ENCODE measurements around the gene FHOD1. TPM values are rescaled to one million over a fixed set of nuclear protein-coding genes. Genes with fewer than 3 reads are reported as not detected.

FHOD1 gene
- total and polyA plus RNA-seq, 2 donors (not counting 1 experiment from before 2014, with no cell fraction given): 7.1 to 32.7 TPM

- H3K79me2 ChIP-seq (ENCODE audit: control insufficient read depth, insufficient read depth, low read length): no peaks in the 10 kb centered on the region
- H3K4me2 ChIP-seq (ENCODE audit: extremely low read depth, insufficient read depth, low read length): no peak overlapping the region
- H3K9me3 ChIP-seq (ENCODE audit: control insufficient read depth, insufficient read depth, low read depth, low read length): no peaks in the 10 kb centered on the region
- no peak overlapping the region for H3K9ac ChIP-seq (ENCODE audit: insufficient read depth, low read length)
- H3K4me1 ChIP-seq (ENCODE audit: control insufficient read depth, extremely low read depth, insufficient read depth, low read length): peaks cover 4% of the 10 kb centered on the region
- no peak overlapping the region for H2AFZ ChIP-seq (ENCODE audit: low read length)
- no peak overlapping the region for H3K27ac ChIP-seq (ENCODE audit: insufficient read depth, low read length)
- peaks cover 2% of the 10 kb centered on the region for H3K36me3 ChIP-seq (ENCODE audit: control insufficient read depth, insufficient read depth, low read length)
- no peak overlapping the region for H3K4me3 ChIP-seq (replicated peaks in 1 of 4; ENCODE audit: control extremely low read depth in 1 of 4, insufficient read depth in 1 of 4, low read depth in 3 of 4, low read length in 4 of 4)
- no peak for TF ChIP-seq CTCF (conservative IDR thresholded peaks at IDR 0.05 in 1 of 2, IDR thresholded peaks at IDR 0.05 in 1 of 2; ENCODE audit: low read depth in 1 of 2, low read length in 2 of 2)
- TF ChIP-seq EZH2 (IDR thresholded peaks at IDR 0.05; ENCODE audit: low read length, missing control alignments): no peak
- no peaks in the 10 kb centered on the region for H4K20me1 ChIP-seq (ENCODE audit: control insufficient read depth, extremely low read depth, insufficient read depth, low read length)
- H3K27me3 ChIP-seq (ENCODE audit: control insufficient read depth, insufficient read depth, low read length): no peaks in the 10 kb centered on the region
- DNase-seq (ENCODE audit: low read depth in 2 of 2): no peak
These were observed 15.9 kb upstream of the FHOD1 start for GRCh38 chr16:67263201-67263600.

- H3K4me3 ChIP-seq (replicated peaks in 1 of 4; ENCODE audit: control extremely low read depth in 1 of 4, insufficient read depth in 1 of 4, low read depth in 3 of 4, low read length in 4 of 4): no peak overlapping the region
- H3K9me3 ChIP-seq (ENCODE audit: control insufficient read depth, insufficient read depth, low read depth, low read length): no peaks in the 10 kb centered on the region
- H3K4me2 ChIP-seq (ENCODE audit: extremely low read depth, insufficient read depth, low read length): no peak overlapping the region
- H3K79me2 ChIP-seq (ENCODE audit: control insufficient read depth, insufficient read depth, low read length): no peaks in the 10 kb centered on the region
- H4K20me1 ChIP-seq (ENCODE audit: control insufficient read depth, extremely low read depth, insufficient read depth, low read length): no peaks in the 10 kb centered on the region
- H3K27me3 ChIP-seq (ENCODE audit: control insufficient read depth, insufficient read depth, low read length): no peaks in the 10 kb centered on the region
- H2AFZ ChIP-seq (ENCODE audit: low read length): no peak overlapping the region
- H3K27ac ChIP-seq (ENCODE audit: insufficient read depth, low read length): no peak overlapping the region
- no peaks in the 10 kb centered on the region for H3K4me1 ChIP-seq (ENCODE audit: control insufficient read depth, extremely low read depth, insufficient read depth, low read length)
- peak; percentile 56 to 69 for DNase-seq (ENCODE audit: low read depth in 2 of 2)
- peaks cover 2% of the 10 kb centered on the region for H3K36me3 ChIP-seq (ENCODE audit: control insufficient read depth, insufficient read depth, low read length)
- TF ChIP-seq CTCF (conservative IDR thresholded peaks at IDR 0.05 in 1 of 2, IDR thresholded peaks at IDR 0.05 in 1 of 2; ENCODE audit: low read depth in 1 of 2, low read length in 2 of 2) (peak; percentile 62 to 68), EZH2 (IDR thresholded peaks at IDR 0.05; ENCODE audit: low read length, missing control alignments) (no peak)
- H3K9ac ChIP-seq (ENCODE audit: insufficient read depth, low read length): no peak overlapping the region
These were observed 13.3 kb upstream of the FHOD1 start for GRCh38 chr16:67260426-67261063.

- Histone ChIP-seq H3K4me3 (replicated peaks in 1 of 4; ENCODE audit: control extremely low read depth in 1 of 4, insufficient read depth in 1 of 4, low read depth in 3 of 4, low read length in 4 of 4) (no peak overlapping the region), H3K36me3 (ENCODE audit: control insufficient read depth, insufficient read depth, low read length) (peaks cover 2% of the 10 kb centered on the region), H3K9ac (ENCODE audit: insufficient read depth, low read length) (no peak overlapping the region), H4K20me1 (ENCODE audit: control insufficient read depth, extremely low read depth, insufficient read depth, low read length) (no peaks in the 10 kb centered on the region), H3K79me2 (ENCODE audit: control insufficient read depth, insufficient read depth, low read length) (no peaks in the 10 kb centered on the region), H3K27me3 (ENCODE audit: control insufficient read depth, insufficient read depth, low read length) (no peaks in the 10 kb centered on the region), H3K27ac (ENCODE audit: insufficient read depth, low read length) (no peak overlapping the region), H3K4me2 (ENCODE audit: extremely low read depth, insufficient read depth, low read length) (no peak overlapping the region), H3K9me3 (ENCODE audit: control insufficient read depth, insufficient read depth, low read depth, low read length) (no peaks in the 10 kb centered on the region), H2AFZ (ENCODE audit: low read length) (no peak overlapping the region), H3K4me1 (ENCODE audit: control insufficient read depth, extremely low read depth, insufficient read depth, low read length) (no peaks in the 10 kb centered on the region)
- no peak for DNase-seq (ENCODE audit: low read depth in 2 of 2)
- TF ChIP-seq EZH2 (IDR thresholded peaks at IDR 0.05; ENCODE audit: low read length, missing control alignments) (no peak), CTCF (conservative IDR thresholded peaks at IDR 0.05 in 1 of 2, IDR thresholded peaks at IDR 0.05 in 1 of 2; ENCODE audit: low read depth in 1 of 2, low read length in 2 of 2) (no peak)
These were observed 12.4 kb upstream of the FHOD1 start for GRCh38 chr16:67259705-67260104.
